K562 (cell line): Measurements from ENCODE around the gene COL25A1. TPM values are rescaled to one million over a fixed set of nuclear protein-coding genes. Genes with fewer than 3 reads are reported as not detected.

ENCODE experiments used
- ATAC-seq: fragments of 200-7000 bp; cut with Tn5 transposase; 3 replicates; pipeline ENCODE4 v1.9.1; 2020; ENCODE audit warnings: moderate library complexity
- BruUV-seq: library from RNA; stranded (reverse); fragments of 400-500 nt; replicated peaks from 2 replicates; lab custom pipeline; 2021; lab: Mats Ljungman, UMichigan
- CTCF ChIA-PET: fragments of 300-600 bp; formaldehyde crosslinking; extraction: SDS; loops from one replicate; lab custom pipeline; 2021; ENCODE audit warnings: low intra/inter-chr PET ratio; lab: Yijun Ruan, JAX
- POLR2A ChIA-PET: fragments of 300-600, 350-650 bp; sonication (Branson Sonifier 250); formaldehyde crosslinking; extraction: SDS; loops from one replicate; lab custom pipeline; 2021; ENCODE audit warnings: antibody characterized with exemption, inconsistent platforms; lab: Yijun Ruan, JAX
- DNase-seq, 4 experiments: peaks; one replicate each; pipeline versions ENCODE4 v3.0.0 to v3.0.0-alpha.2; 2011 to 2018; ENCODE audit warnings: low spot score in 3 of 4, mixed read lengths in 3 of 4; ENCODE audit errors: extremely low read depth in 1 of 4
- FAIRE-seq: peaks from 2 replicates; lab custom pipeline; 2011; peaks lifted over from hg19 to GRCh38; lab: Jason Lieb, UNC
- H2AFZ ChIP-seq: 2 replicates; pipeline ENCODE4 v1.6.0; 2011; ENCODE audit warnings: low read depth, low read length, control low read depth, inconsistent platforms
- H3K27ac ChIP-seq: fragments of 200-600 bp; 3 replicates; pipeline ENCODE4 v1.8.0; 2011; ENCODE audit warnings: low read depth, mild to moderate bottlenecking, control low read depth, inconsistent platforms, low read length, moderate library complexity, mixed read lengths; ENCODE audit errors: extremely low read depth
- H3K27me3 ChIP-seq, 2 experiments: fragments of 300-600 bp in 1 of 2; 2 replicates in 1 of 2; 3 replicates in 1 of 2; pipeline versions ENCODE4 v1.6.0 to v1.8.0; 2011; ENCODE audit warnings: inconsistent platforms in 2 of 2, low read length in 2 of 2, mild to moderate bottlenecking in 1 of 2, mixed read lengths in 1 of 2, moderate library complexity in 1 of 2; ENCODE audit not compliant: control insufficient read depth in 2 of 2, insufficient read depth in 2 of 2
- H3K36me3 ChIP-seq: fragments of 300-600 bp; 3 replicates; pipeline ENCODE4 v1.8.0; 2011; ENCODE audit warnings: mild to moderate bottlenecking, low read length, inconsistent platforms; ENCODE audit not compliant: control insufficient read depth, insufficient read depth
- H3K4me1 ChIP-seq, 2 experiments: fragments of 200-600 bp in 1 of 2; replicated peaks in 1 of 2; 2 replicates in 1 of 2; 3 replicates in 1 of 2; pipeline versions ENCODE4 v1.5.1 to v1.8.0; 2011; ENCODE audit warnings: inconsistent platforms in 2 of 2, low read length in 2 of 2, mild to moderate bottlenecking in 1 of 2, mixed read lengths in 1 of 2, moderate library complexity in 1 of 2; ENCODE audit not compliant: control insufficient read depth in 2 of 2, insufficient read depth in 2 of 2
- H3K4me2 ChIP-seq: 2 replicates; pipeline ENCODE4 v1.6.1; 2011; ENCODE audit warnings: low read length, control low read depth, inconsistent platforms, mixed read lengths; ENCODE audit not compliant: insufficient read depth
- H3K4me3 ChIP-seq: fragments of 200-600 bp; sonication (generic), shearing (Covaris generic); 2 replicates; pipeline ENCODE4 v1.5.1; 2016; ENCODE audit warnings: control low read depth, inconsistent platforms
- H3K79me2 ChIP-seq: fragments of 200-600 bp; 3 replicates; pipeline ENCODE4 v1.8.0; 2011; ENCODE audit warnings: low read length, inconsistent platforms; ENCODE audit not compliant: control insufficient read depth, insufficient read depth
- H3K9ac ChIP-seq, 2 experiments: 2 replicates each; pipeline versions ENCODE4 v1.6.0 to v1.6.1; 2011; ENCODE audit warnings: low read depth in 2 of 2, low read length in 2 of 2, control low read depth in 1 of 2, inconsistent platforms in 1 of 2, mild to moderate bottlenecking in 1 of 2, mixed read lengths in 1 of 2; ENCODE audit not compliant: insufficient read depth in 1 of 2
- H3K9me1 ChIP-seq: one replicate; pipeline ENCODE4 v1.6.0; 2011; ENCODE audit warnings: inconsistent platforms, mild to moderate bottlenecking, low read length, moderate library complexity; ENCODE audit not compliant: control insufficient read depth, insufficient read depth
- H3K9me3 ChIP-seq: replicated peaks from 2 replicates; pipeline ENCODE4 v1.5.1; 2011; ENCODE audit warnings: low read depth, low read length, inconsistent platforms; ENCODE audit not compliant: control insufficient read depth, insufficient read depth
- H4K20me1 ChIP-seq: replicated peaks from 2 replicates; pipeline ENCODE4 v1.6.1; 2011; ENCODE audit warnings: low read length, inconsistent platforms, mixed read lengths; ENCODE audit not compliant: control insufficient read depth, insufficient read depth
- CBFA2T3 ChIP-seq: fragments of 450-650 bp; IDR thresholded peaks from 2 replicates; pipeline ENCODE4 v1.6.1; 2017
- CC2D1A ChIP-seq: fragments of 450-650 bp; IDR thresholded peaks from 2 replicates; pipeline ENCODE4 v1.6.1; 2017; ENCODE audit warnings: mild to moderate bottlenecking
- CTBP1 ChIP-seq: fragments of 450-650 bp; IDR thresholded peaks from 2 replicates; pipeline ENCODE4 v1.6.1; 2016; ENCODE audit warnings: borderline replicate concordance
- GABPB2 ChIP-seq: fragments of 250-450 bp; sonication (Bioruptor Pico); conservative IDR thresholded peaks from 2 replicates; pipeline ENCODE4 v1.5.1; 2021; ENCODE audit warnings: mild to moderate bottlenecking
- NBN ChIP-seq: fragments of 450-650 bp; IDR thresholded peaks from 2 replicates; pipeline ENCODE4 v1.6.1; 2016; ENCODE audit warnings: low read depth, mild to moderate bottlenecking
- RFX1 ChIP-seq: fragments of 450-650 bp; IDR thresholded peaks from 2 replicates; pipeline ENCODE4 v1.6.1; 2016; ENCODE audit warnings: mild to moderate bottlenecking, moderate library complexity
- ZNF316 ChIP-seq: fragments of 450-650 bp; IDR thresholded peaks from 2 replicates; pipeline ENCODE4 v1.6.1; 2016
- WGBS: fragments of 100-300 bp; shearing (Covaris generic); methylation state at CpG from one replicate; pipeline ENCODE4 v1.1.6; 2016; ENCODE audit warnings: low coverage, mixed read lengths; ENCODE audit not compliant: insufficient coverage; ENCODE audit errors: missing lambda C conversion rate; 5-methylcytosine and 5-hydroxymethylcytosine counted together
- in situ Hi-C: fragments of 300-500 bp; cut with MboI; formaldehyde crosslinking; loops from 4 replicates; pipeline ENCODE4 v1.15.0; 2018; ENCODE audit warnings: inconsistent platforms, mixed read lengths
- intact Hi-C: fragments of 100-400 bp; cut with micrococcal nuclease; formaldehyde crosslinking; loops from 2 replicates; pipeline ENCODE4 v1.14.2; 2022
- polyA plus RNA-seq, 8 experiments: library from polyadenylated mRNA; depleted of rRNA in 4 of 8; stranded (reverse) in 5 of 8; unstranded in 3 of 8; fragments of >200 nt; fragmentation: Nextera tagmentation in 2 of 8; fragmentation: Illumina TruSeq in 1 of 8; extraction: Ambion mirVana in 2 of 8; extraction: Trizol in 1 of 8; gene quantifications; 2 replicates each; pipeline versions ENCODE4 v1.2.1 to v1.2.3, GENCODE V29; 2011 to 2014; ENCODE audit warnings: inconsistent platforms in 1 of 8, missing spikeins in 1 of 8
- total RNA-seq, 7 experiments: library from RNA; depleted of rRNA in 6 of 7; stranded (reverse); fragments of >200 nt in 6 of 7; fragmentation: Illumina TruSeq in 2 of 7; extraction: Trizol in 2 of 7; gene quantifications; 2 replicates each; pipeline versions ENCODE4 v1.2.1 to v1.2.3, GENCODE V29; 2011 to 2021; ENCODE audit warnings: low replicate concordance in 1 of 7
- TF ChIP-seq, protein P1 (sequence below), 2 experiments: fragments of 450-650 bp; IDR thresholded peaks; 2 replicates each; pipeline ENCODE4 v1.6.1; 2016; ENCODE audit warnings: mild to moderate bottlenecking in 2 of 2, borderline replicate concordance in 1 of 2, low read depth in 1 of 2, moderate library complexity in 1 of 2

Gene COL25A1
- total and polyA plus RNA-seq, 9 of the 15 experiments (the other 6 are each of a cell fraction or from before 2014, with no cell fraction given): 0.03 to 0.62 (median 0.27) TPM

DNA sequence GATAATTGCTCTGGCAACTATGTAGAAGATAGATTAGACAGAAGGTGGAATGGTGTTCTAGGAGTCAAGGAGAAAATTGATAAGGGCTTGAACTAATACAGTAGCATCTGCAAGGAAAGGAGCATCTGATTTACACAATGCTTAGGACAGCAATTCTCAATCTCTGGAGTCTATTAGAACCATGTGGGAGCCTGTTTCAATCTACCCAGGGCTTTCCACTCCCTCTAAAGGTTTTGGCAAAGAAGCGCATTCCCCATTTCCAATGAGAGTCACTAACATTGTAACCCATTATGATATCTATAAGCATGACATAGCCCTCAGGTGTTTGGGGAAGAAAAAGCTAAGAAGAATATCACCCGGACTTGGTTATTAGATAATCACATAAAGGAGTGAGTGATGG, 168.2 kb downstream of the COL25A1 start:
- H3K9me1 ChIP-seq: no peaks in the 10 kb centered on the region
- H3K4me1 ChIP-seq: peaks cover 8 to 26% of the 10 kb centered on the region in 2 experiments; a peak in 4 of 5 replicates
- H3K4me3 ChIP-seq: no peak overlapping the region
- TF ChIP-seq RFX1 (peak; percentile 42; the same call in 1 of the 2 replicates), GABPB2 (CRISPR knock-in tag) (no peak), CC2D1A (0 out of 2 replicates have a peak, but pooled peaks have one; percentile 28), NBN (no peak), ZNF316 (peak; percentile 46; the same call in 1 of the 2 replicates), CBFA2T3 (0 out of 2 replicates have a peak, but pooled peaks have one; percentile 23)
- TF ChIP-seq, all 486 proteins: peak for 4
- Histone ChIP-seq H3K27me3 (no peaks in the 10 kb centered on the region), H4K20me1 (no peaks in the 10 kb centered on the region), H2AFZ (peak overlapping the region; percentile 76), H3K4me2 (no peak overlapping the region), H3K27ac (peak overlapping the region; percentile 51; the same call in 1 of the 3 replicates), H3K36me3 (no peaks in the 10 kb centered on the region), H3K79me2 (no peaks in the 10 kb centered on the region), H3K9ac (no peak overlapping the region), H3K9me3 (no peaks in the 10 kb centered on the region)
- peak; percentile 59 for ATAC-seq
- intact Hi-C loops: loop anchor here (5.0 to 10.0 kb wide), 2 partner anchors 158 to 299 kb away; no protein-coding TSS in a partner anchor
- BruUV-seq: no TSS peak
- 18% methylated on average over 2 of the region's 2 CpGs for WGBS
- DNase-seq: no peak
- no peak for FAIRE-seq
- ChIA-PET CTCF (no interaction called here), POLR2A (interaction anchor here (1.4 kb wide), 1 partner anchor 9 kb away, joined by 4 read pairs; no protein-coding TSS in a partner anchor)
- in situ Hi-C loops: no loop called here

DNA sequence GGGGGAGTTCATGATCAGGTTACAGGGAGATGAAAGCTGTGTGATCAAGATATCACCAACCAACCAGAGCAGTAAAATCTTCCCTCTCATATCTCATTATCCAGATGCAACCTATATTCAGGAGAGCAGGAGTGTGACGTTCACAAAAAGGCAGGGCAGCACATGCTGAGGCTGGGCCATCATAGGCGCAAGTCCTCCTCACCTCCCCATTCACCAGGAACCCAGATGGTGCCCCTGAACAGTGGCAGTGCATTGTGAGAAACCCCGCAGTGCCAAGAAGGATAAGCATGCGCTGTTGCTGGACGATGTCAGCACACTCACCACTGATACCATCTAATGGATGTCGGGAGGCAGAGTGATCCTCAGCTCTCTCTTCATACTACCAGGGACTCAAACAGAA, 170.9 kb downstream of the COL25A1 start:
- H3K9ac ChIP-seq: peak overlapping the region in 1 of 2 experiments; percentile 41; a peak in 1 of 4 replicates
- H3K4me1 ChIP-seq: peaks cover 8 to 35% of the 10 kb centered on the region in 2 experiments; a peak in 4 of 5 replicates
- H3K27me3 ChIP-seq: no peaks in the 10 kb centered on the region
- no peaks in the 10 kb centered on the region for H3K79me2 ChIP-seq
- CTCF ChIA-PET: no interaction called here
- peak overlapping the region; percentile 57 for H3K4me2 ChIP-seq
- in situ Hi-C loops: no loop called here
- FAIRE-seq: peak; percentile 62
- peak in 2 of 4 experiments; percentile 17 to 60 for DNase-seq
- H3K27ac ChIP-seq: peak overlapping the region; percentile 37; the same call in 2 of the 3 replicates
- ATAC-seq: peak; percentile 53
- POLR2A ChIA-PET: interaction anchor here (0.5 kb wide), 1 partner anchor 42 kb away, joined by 3 read pairs; no protein-coding TSS in a partner anchor
- no TSS peak for BruUV-seq
- H3K36me3 ChIP-seq: no peaks in the 10 kb centered on the region
- H3K9me3 ChIP-seq: no peaks in the 10 kb centered on the region
- no peaks in the 10 kb centered on the region for H4K20me1 ChIP-seq
- peak overlapping the region; percentile 83 for H2AFZ ChIP-seq
- intact Hi-C loops: loop anchor here (5.0 to 10.0 kb wide), 2 partner anchors 161 to 297 kb away; no protein-coding TSS in a partner anchor
- H3K4me3 ChIP-seq: no peak overlapping the region
- 8% methylated on average over 6 of the region's 6 CpGs for WGBS
- H3K9me1 ChIP-seq: no peaks in the 10 kb centered on the region
- TF ChIP-seq, protein P1, sequence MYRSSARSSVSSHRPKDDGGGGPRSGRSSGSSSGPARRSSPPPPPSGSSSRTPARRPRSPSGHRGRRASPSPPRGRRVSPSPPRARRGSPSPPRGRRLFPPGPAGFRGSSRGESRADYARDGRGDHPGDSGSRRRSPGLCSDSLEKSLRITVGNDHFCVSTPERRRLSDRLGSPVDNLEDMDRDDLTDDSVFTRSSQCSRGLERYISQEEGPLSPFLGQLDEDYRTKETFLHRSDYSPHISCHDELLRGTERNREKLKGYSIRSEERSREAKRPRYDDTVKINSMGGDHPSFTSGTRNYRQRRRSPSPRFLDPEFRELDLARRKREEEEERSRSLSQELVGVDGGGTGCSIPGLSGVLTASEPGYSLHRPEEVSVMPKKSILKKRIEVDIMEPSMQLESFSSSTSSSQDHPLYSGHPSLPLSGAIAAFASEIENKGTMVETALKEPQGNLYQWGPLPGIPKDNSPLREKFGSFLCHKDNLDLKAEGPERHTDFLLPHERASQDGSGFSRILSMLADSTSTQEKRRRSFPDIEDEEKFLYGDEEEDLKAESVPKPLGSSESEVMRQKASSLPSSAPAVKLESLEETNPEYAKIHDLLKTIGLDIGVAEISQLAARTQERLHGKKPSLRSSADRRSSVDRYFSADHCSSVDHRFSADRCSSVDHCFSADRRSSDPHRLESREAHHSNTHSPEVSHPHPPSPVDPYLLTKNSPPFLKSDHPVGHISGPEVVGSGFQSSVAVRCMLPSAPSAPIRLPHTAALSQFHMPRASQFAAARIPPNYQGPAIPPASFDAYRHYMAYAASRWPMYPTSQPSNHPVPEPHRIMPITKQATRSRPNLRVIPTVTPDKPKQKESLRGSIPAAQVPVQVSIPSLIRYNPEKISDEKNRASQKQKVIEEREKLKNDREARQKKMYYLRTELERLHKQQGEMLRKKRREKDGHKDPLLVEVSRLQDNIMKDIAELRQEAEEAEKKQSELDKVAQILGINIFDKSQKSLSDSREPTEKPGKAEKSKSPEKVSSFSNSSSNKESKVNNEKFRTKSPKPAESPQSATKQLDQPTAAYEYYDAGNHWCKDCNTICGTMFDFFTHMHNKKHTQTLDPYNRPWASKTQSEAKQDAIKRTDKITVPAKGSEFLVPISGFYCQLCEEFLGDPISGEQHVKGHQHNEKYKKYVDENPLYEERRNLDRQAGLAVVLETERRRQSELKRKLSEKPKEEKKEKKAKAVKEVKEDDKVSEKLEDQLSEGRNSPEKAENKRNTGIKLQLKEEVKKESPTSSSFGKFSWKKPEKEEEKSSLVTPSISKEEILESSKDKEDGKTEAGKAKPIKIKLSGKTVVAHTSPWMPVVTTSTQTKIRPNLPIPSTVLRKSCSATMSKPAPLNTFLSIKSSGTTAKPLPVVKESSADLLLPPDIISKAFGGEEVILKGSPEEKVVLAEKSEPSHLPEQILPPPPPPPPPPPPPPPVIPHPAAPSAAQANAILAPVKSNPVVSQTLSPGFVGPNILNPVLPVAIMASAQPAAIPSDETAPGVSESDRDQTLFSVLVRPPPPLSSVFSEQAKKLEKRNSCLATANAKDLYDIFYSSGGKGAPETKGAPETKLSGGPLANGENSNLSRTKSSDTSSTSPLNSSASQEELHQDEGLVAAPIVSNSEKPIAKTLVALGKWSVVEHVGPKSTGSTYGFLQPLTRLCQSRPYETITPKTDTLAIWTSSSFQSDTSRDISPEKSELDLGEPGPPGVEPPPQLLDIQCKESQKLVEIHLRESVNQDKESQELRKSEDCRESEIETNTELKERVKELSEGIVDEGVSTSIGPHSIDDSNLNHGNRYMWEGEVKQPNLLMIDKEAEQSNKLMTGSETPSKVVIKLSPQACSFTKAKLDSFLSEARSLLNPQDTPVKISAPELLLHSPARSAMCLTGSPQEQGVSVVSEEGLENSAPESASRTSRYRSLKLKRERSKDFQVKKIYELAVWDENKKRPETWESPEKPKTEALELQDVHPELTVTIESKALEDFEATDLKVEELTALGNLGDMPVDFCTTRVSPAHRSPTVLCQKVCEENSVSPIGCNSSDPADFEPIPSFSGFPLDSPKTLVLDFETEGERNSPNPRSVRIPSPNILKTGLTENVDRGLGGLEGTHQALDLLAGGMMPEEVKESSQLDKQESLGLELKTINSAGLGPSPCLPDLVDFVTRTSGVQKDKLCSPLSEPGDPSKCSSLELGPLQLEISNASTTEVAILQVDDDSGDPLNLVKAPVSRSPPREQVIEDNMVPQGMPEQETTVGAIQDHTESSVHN (IDR thresholded peaks at IDR 0.05; ENCODE audit: borderline replicate concordance in 1 of 2, low read depth in 1 of 2): no peak
- 0 out of 2 replicates have a peak, but pooled peaks have one; percentile 64 for TF ChIP-seq CTBP1
